HG03378 (cell line): ENCODE data around the gene ELMO2.
A peak's percentile ranks its signal among the peaks of the same experiment; 100 is the strongest.
"Not testable (repeated sequence)": the region's sequence is repeated elsewhere in the genome, so short reads cannot be mapped to it uniquely, and the experiment has no call there.

ENCODE experiments used
- ATAC-seq: cut with Tn5 transposase; IDR thresholded peaks from one replicate; pipeline ENCODE4 v1.9.1; 2021; ENCODE audit warnings: mild to moderate bottlenecking, moderate library complexity; ENCODE audit not compliant: unreplicated experiment

ELMO2 gene

DNA sequence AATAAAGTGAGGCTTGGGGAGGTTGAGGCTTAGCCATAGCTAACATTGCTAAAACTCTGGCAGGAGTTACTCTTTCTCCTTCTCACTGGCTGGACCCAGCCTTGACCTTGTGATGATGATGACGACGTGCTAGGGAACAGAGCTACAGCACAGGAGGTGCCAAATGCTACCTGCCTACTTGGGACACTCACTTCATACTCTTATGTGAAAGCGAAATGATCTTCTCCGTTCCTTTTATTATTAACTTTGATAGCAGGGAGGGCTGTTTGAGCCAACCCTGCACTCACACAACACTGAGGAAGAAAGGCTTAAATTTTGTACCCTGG, 1.2 kb upstream of the ELMO2 start:
- ATAC-seq, result no peak

GRCh38 chr20:46406986-46407670, 713 bp upstream of the ELMO2 start:
- ATAC-seq, result peak; percentile 48

DNA sequence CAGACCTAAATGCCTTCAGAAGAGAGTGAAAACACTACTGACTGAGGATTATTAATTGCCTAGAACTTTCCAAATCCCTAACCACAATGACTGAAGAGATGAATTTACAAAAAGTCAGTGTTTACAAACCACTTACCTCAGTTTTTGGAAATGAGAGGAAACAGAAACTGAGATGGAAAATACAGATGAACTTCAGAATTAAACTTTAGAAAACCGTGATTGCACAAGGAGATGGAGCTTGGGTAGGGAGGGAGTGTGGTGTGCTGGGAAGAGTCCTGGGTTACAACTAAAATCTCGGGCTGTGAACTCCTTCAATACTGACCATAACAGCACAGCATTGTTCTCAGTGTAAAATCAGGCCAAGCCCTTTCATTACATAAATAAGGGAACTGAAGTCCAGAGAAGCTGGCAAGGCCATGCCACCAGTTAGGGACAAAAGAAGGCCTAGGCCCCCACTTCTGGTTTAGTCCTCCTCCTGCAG, 4.0 kb downstream of the ELMO2 start:
- no peak for ATAC-seq

DNA sequence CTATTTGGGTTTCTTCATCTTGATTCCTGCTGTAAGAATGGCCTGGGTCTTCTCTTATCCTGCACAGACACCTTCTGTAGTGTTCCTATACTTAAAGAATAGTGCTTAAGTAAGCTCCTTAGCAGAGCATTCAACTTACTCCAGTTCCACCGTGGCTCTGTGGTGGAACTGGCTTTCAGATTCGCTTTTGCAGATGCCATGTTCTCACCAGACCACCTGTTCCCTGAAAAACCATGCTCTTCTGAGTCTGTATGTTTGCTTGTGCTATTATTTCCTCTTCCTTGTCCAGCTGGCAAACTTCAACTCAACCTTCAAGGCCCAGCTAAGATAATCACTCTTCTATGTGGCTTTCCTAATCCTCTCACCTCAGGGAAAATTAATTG, 4.9 kb downstream of the ELMO2 start:
- ATAC-seq, result no peak

- ATAC-seq, result no peak
These were observed 5.5 kb downstream of the ELMO2 start for GRCh38 chr20:46400828-46401477.

DNA sequence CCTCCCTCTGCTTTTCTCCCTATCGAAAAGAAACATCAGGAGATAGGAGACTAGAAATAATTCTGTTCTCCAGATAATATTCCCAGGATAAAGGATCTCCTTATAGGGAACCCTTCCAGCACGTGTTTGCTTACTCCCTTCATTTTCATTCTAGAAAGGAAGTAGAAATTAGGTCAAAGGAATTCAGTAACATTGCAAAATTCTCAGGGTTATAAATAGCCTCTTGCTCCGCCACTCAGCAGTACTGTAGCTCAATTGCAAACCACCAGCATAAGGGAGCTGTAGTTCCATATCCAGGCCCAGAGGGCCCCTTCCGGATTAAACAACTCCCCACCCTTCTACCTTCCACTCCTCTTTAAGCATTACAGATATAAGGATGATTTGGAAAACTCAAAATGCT, 6.2 kb downstream of the ELMO2 start:
- no peak for ATAC-seq

GRCh38 chr20:46399401-46399800, 7.0 kb downstream of the ELMO2 start:
- no peak for ATAC-seq

DNA sequence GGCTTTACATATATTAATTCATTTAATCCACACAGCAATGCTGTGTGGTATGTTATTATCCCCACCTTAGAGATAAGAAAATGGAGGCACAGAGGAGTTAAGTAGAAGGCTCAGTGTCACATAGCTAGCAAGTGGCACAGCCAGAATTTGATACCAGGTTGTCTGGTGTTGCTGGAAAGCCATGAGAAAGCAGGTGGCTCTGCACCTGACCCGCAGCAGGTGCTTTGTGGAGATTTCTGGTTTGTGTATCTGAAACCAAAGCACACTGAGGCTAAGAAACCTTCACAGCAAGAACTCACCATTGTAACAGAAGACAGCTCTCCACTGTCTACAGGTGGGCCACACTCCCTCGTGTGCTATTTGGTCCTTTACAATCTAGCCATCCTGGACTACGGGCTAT, 7.5 kb downstream of the ELMO2 start:
- ATAC-seq, result no peak

GRCh38 chr20:46396052-46396740, 10.2 kb downstream of the ELMO2 start:
- no peak for ATAC-seq

- ATAC-seq, result no peak
These were observed 11.3 kb downstream of the ELMO2 start for GRCh38 chr20:46394872-46395760.

GRCh38 chr20:46393967-46394366, 12.4 kb downstream of the ELMO2 start:
- no peak for ATAC-seq

GRCh38 chr20:46388937-46389336, 17.5 kb downstream of the ELMO2 start:
- ATAC-seq, result no peak

- ATAC-seq, result no peak
These were observed 18.1 kb downstream of the ELMO2 start for GRCh38 chr20:46388201-46388836.

GRCh38 chr20:46387054-46387453, 19.4 kb downstream of the ELMO2 start:
- ATAC-seq, result not testable (repeated sequence)

GRCh38 chr20:46378412-46379009, 27.9 kb downstream of the ELMO2 start:
- ATAC-seq, result no peak

GRCh38 chr20:46377518-46377917, 28.9 kb downstream of the ELMO2 start:
- no peak for ATAC-seq

- ATAC-seq, result no peak
These were observed 30.1 kb downstream of the ELMO2 start for GRCh38 chr20:46376196-46376785.

DNA sequence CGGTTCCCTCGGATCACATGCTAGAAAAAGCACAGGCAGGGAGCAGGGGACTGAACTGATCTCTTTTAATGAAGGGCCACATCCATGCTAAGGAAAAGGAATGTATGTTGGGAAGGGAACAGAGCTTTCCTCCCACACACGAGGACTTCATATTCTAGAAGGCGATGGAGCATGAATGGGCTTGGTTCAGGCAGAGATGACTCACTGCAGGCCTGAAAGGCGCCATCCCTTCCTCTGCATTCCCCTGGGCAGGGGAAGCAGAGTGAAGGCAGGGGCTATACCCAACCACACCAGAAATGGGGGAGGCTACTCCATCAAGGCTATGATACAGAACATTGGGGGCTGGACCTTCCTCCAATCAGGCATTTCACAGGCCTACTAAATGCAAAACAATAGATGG, 30.6 kb downstream of the ELMO2 start:
- no peak for ATAC-seq

GRCh38 chr20:46374383-46374782, 32.0 kb downstream of the ELMO2 start:
- ATAC-seq, result no peak

- ATAC-seq, result no peak
These were observed 34.8 kb downstream of the ELMO2 start for GRCh38 chr20:46371656-46372055.
